ENCODE results near the gene NT5C3A. TPM values are rescaled to one million over a fixed set of nuclear protein-coding genes. Genes with fewer than 3 reads are reported as not detected.

NT5C3A gene
- total RNA-seq, 1 donor, result 25.0 TPM

DNA sequence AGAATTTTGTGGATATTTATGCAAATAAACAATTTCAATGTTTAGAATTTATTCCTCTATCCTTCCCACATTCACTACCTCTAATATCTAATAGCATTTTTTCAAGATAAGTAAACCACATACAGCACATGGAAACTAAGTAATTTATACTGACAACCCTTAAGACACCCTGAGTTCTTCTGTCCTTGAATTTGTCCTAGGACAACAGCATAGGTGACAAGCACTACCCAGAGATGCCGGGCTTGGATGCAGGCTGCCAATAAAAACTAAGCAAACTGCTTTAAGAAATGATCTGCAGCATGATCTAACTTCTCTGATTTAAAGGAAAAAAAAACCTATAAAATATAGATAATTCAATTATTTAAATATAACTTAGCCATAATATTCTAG, 22.7 kb downstream of the NT5C3A start:
- Histone ChIP-seq H4K20me1 (ENCODE audit: insufficient read depth, low read length) (no peaks in the 10 kb centered on the region), H3K27ac (ENCODE audit: low read depth, low read length) (peak overlapping the region; percentile 65), H3K27me3 (ENCODE audit: insufficient read depth, low read length) (no peaks in the 10 kb centered on the region), H2AFZ (ENCODE audit: low read length) (no peak overlapping the region), H3K79me2 (ENCODE audit: insufficient read depth, low read length) (peaks cover 84% of the 10 kb centered on the region), H3K36me3 (ENCODE audit: insufficient read depth, low read length) (no peaks in the 10 kb centered on the region), H3K9me3 (ENCODE audit: low read depth, low read length) (no peaks in the 10 kb centered on the region), H3K4me2 (ENCODE audit: insufficient read depth, low read length) (peak overlapping the region; percentile 85), H3K4me1 (ENCODE audit: insufficient read depth, low read length) (peaks cover 21% of the 10 kb centered on the region), H3K4me3 (ENCODE audit: insufficient read depth, low read length) (peak overlapping the region; percentile 68)
- DNase-seq (ENCODE audit: insufficient read length, low spot score, missing footprints), result no peak
- TF ChIP-seq, protein P1, sequence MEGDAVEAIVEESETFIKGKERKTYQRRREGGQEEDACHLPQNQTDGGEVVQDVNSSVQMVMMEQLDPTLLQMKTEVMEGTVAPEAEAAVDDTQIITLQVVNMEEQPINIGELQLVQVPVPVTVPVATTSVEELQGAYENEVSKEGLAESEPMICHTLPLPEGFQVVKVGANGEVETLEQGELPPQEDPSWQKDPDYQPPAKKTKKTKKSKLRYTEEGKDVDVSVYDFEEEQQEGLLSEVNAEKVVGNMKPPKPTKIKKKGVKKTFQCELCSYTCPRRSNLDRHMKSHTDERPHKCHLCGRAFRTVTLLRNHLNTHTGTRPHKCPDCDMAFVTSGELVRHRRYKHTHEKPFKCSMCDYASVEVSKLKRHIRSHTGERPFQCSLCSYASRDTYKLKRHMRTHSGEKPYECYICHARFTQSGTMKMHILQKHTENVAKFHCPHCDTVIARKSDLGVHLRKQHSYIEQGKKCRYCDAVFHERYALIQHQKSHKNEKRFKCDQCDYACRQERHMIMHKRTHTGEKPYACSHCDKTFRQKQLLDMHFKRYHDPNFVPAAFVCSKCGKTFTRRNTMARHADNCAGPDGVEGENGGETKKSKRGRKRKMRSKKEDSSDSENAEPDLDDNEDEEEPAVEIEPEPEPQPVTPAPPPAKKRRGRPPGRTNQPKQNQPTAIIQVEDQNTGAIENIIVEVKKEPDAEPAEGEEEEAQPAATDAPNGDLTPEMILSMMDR (IDR thresholded peaks at IDR 0.05; ENCODE audit: extremely low read depth, low read depth, low read length), result no peak

DNA sequence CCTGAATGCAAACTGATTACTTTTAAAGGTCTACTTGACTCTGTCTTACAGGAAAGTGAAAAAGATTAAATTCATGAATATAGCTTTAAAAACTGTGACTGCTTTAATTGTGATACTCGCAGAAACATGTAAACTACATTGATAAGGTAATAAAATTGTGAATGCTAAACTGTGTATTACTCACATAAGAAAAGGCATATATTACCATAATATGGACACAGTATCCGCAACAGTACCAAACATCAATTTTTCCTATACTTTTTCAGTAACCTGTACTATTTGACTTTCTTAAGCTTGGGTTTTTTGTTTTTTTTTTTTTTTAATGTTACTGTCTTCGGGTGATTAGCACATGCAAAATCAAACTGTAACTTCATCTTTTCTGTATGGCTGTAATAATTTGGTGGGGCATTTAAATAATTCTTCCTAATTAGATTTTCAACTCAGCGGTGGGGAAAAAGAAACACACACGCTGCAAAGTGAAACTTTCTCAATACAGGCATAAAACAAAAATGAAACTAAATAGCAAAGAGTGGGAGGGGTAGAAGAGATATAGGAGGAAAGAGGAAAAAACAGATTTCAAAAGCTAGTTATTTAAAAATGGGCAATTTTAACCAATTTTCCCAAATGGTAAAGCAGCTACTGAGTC, 23.2 kb downstream of the NT5C3A start:
- Histone ChIP-seq H3K4me3 (ENCODE audit: insufficient read depth, low read length) (peak overlapping the region; percentile 68), H3K9me3 (ENCODE audit: low read depth, low read length) (no peaks in the 10 kb centered on the region), H2AFZ (ENCODE audit: low read length) (no peak overlapping the region), H3K4me1 (ENCODE audit: insufficient read depth, low read length) (peaks cover 24% of the 10 kb centered on the region), H3K27me3 (ENCODE audit: insufficient read depth, low read length) (no peaks in the 10 kb centered on the region), H3K27ac (ENCODE audit: low read depth, low read length) (peak overlapping the region; percentile 65), H3K4me2 (ENCODE audit: insufficient read depth, low read length) (peak overlapping the region; percentile 85), H3K36me3 (ENCODE audit: insufficient read depth, low read length) (no peaks in the 10 kb centered on the region), H3K79me2 (ENCODE audit: insufficient read depth, low read length) (peaks cover 81% of the 10 kb centered on the region), H4K20me1 (ENCODE audit: insufficient read depth, low read length) (no peaks in the 10 kb centered on the region)
- no peak for DNase-seq (ENCODE audit: insufficient read length, low spot score, missing footprints)
- TF ChIP-seq, protein P1 (IDR thresholded peaks at IDR 0.05; ENCODE audit: extremely low read depth, low read depth, low read length), result no peak

DNA sequence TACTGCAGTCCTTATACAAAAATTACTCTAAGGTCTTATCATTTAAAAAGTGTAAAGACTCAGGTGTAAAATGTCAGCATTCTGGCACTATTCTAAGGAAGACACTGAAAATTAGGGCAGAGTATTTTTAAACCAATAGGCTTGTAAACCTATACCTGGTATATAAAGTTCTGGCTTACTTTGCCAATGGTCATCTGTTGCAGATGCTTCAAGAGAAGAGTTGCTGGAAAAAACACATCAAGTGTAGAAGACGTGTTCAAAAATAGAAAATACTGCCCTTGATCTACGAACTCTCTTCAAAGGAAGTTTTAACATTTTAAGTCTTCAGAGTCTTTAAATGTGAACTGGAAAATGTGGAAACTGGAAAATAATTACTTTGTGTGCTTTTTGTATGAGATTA, 23.9 kb downstream of the NT5C3A start:
- DNase-seq (ENCODE audit: insufficient read length, low spot score, missing footprints), result no peak
- Histone ChIP-seq H2AFZ (ENCODE audit: low read length) (peak overlapping the region; percentile 12), H3K79me2 (ENCODE audit: insufficient read depth, low read length) (peaks cover 77% of the 10 kb centered on the region), H3K4me2 (ENCODE audit: insufficient read depth, low read length) (peak overlapping the region; percentile 85), H3K4me3 (ENCODE audit: insufficient read depth, low read length) (peak overlapping the region; percentile 68), H3K9me3 (ENCODE audit: low read depth, low read length) (no peaks in the 10 kb centered on the region), H3K36me3 (ENCODE audit: insufficient read depth, low read length) (no peaks in the 10 kb centered on the region), H4K20me1 (ENCODE audit: insufficient read depth, low read length) (no peaks in the 10 kb centered on the region), H3K4me1 (ENCODE audit: insufficient read depth, low read length) (peaks cover 26% of the 10 kb centered on the region), H3K27ac (ENCODE audit: low read depth, low read length) (peak overlapping the region; percentile 45), H3K27me3 (ENCODE audit: insufficient read depth, low read length) (no peaks in the 10 kb centered on the region)
- TF ChIP-seq, protein P1 (IDR thresholded peaks at IDR 0.05; ENCODE audit: extremely low read depth, low read depth, low read length), result no peak

DNA sequence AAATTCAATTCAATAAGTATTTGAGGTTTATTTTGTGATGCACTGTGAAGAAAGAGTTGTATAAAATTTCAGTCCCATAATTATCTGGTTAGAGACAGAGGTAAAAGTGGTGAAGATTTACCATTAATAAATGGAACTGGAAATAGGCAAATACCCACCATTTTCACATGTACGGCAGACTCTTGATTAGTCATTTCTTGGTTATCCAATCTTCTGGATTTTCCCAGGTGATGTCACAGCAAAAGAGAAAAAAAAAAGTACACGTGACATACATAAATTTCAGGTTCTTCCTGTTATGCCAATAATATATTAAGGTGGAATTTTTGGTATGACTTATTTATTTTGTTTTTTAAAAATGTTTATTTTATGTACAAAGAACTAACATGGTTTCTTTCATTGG, 26.8 kb downstream of the NT5C3A start:
- Histone ChIP-seq H4K20me1 (ENCODE audit: insufficient read depth, low read length) (no peaks in the 10 kb centered on the region), H3K27me3 (ENCODE audit: insufficient read depth, low read length) (no peaks in the 10 kb centered on the region), H3K4me3 (ENCODE audit: insufficient read depth, low read length) (no peak overlapping the region), H3K9me3 (ENCODE audit: low read depth, low read length) (no peaks in the 10 kb centered on the region), H3K4me1 (ENCODE audit: insufficient read depth, low read length) (peaks cover 16% of the 10 kb centered on the region), H3K27ac (ENCODE audit: low read depth, low read length) (no peak overlapping the region), H3K79me2 (ENCODE audit: insufficient read depth, low read length) (peaks cover 63% of the 10 kb centered on the region), H3K4me2 (ENCODE audit: insufficient read depth, low read length) (no peak overlapping the region), H2AFZ (ENCODE audit: low read length) (no peak overlapping the region), H3K36me3 (ENCODE audit: insufficient read depth, low read length) (no peaks in the 10 kb centered on the region)
- DNase-seq (ENCODE audit: insufficient read length, low spot score, missing footprints), result no peak
- TF ChIP-seq, protein P1 (IDR thresholded peaks at IDR 0.05; ENCODE audit: extremely low read depth, low read depth, low read length), result no peak

Data from osteoblast (primary cell).